Measurements from ENCODE around the gene GLIPR2. TPM values are rescaled to one million over a fixed set of nuclear protein-coding genes. Genes with fewer than 3 reads are reported as not detected.

Gene GLIPR2
- total RNA-seq, 4 donors from 2014 or later: 52.8 to 76.8 (median 59.8) TPM

- no peak for TF ChIP-seq EP300 (IDR thresholded peaks at IDR 0.05)
- no peak for TF ChIP-seq CTCF (IDR thresholded peaks at IDR 0.05)
- TF ChIP-seq POLR2AphosphoS5 (IDR thresholded peaks at IDR 0.05): no peak
- Histone ChIP-seq H3K9me3 (no peaks in the 10 kb centered on the region), H3K4me1 (peaks cover 7 to 19% (median 11%) of the 10 kb centered on the region in 3 donors), H3K4me3 (no peak overlapping the region), H3K36me3 (no peaks in the 10 kb centered on the region), H3K27ac (no peak overlapping the region), H3K27me3 (no peaks in the 10 kb centered on the region)
- ATAC-seq: no peak
These were observed 50.9 kb downstream of the GLIPR2 start for GRCh38 chr9:36187414-36187813.

- Histone ChIP-seq H3K9me3 (no peaks in the 10 kb centered on the region), H3K4me3 (no peak overlapping the region), H3K4me1 (peaks cover 14 to 27% (median 16%) of the 10 kb centered on the region in 3 donors), H3K36me3 (no peaks in the 10 kb centered on the region), H3K27me3 (no peaks in the 10 kb centered on the region), H3K27ac (no peak overlapping the region)
- WGBS, 2 donors (ENCODE audit: low coverage in 1 of 2): 82 to 94% methylated on average over 5 of the region's 5 CpGs
- TF ChIP-seq POLR2A (IDR thresholded peaks at IDR 0.05) (no peak), CTCF (IDR thresholded peaks at IDR 0.05) (no peak), POLR2AphosphoS5 (IDR thresholded peaks at IDR 0.05) (no peak), EP300 (IDR thresholded peaks at IDR 0.05) (no peak)
- no peak for ATAC-seq
These were observed 51.7 kb downstream of the GLIPR2 start for GRCh38 chr9:36188212-36188611.

- ATAC-seq: no peak
- TF ChIP-seq POLR2A (IDR thresholded peaks at IDR 0.05) (no peak), POLR2AphosphoS5 (IDR thresholded peaks at IDR 0.05) (no peak), EP300 (IDR thresholded peaks at IDR 0.05) (no peak), CTCF (IDR thresholded peaks at IDR 0.05) (no peak)
- 0 to 11% methylated on average over 9 of the region's 9 CpGs for WGBS, 2 donors (ENCODE audit: low coverage in 1 of 2)
- Histone ChIP-seq H3K4me3 (peak overlapping the region; percentile 81 to 83), H3K27me3 (no peaks in the 10 kb centered on the region), H3K36me3 (no peaks in the 10 kb centered on the region), H3K27ac (peak overlapping the region; percentile 86 to 95 (median 90)), H3K4me1 (peaks cover 19 to 44% (median 31%) of the 10 kb centered on the region in 3 donors), H3K9me3 (no peaks in the 10 kb centered on the region)
These were observed 53.4 kb downstream of the GLIPR2 start for GRCh38 chr9:36189976-36190375.

GRCh38 chr9:36190388-36191289 lies 54.1 kb downstream of the GLIPR2 start, which contains the start of gene CLTA:
Gene CLTA, plus strand, starts transcription at chr9:36190921. Its CDS starts 136 bp downstream, at chr9:36191057.
- no peak for TF ChIP-seq EP300 (IDR thresholded peaks at IDR 0.05)
- peak; percentile 85 to 89 for TF ChIP-seq POLR2A (IDR thresholded peaks at IDR 0.05)
- TF ChIP-seq POLR2AphosphoS5 (IDR thresholded peaks at IDR 0.05): peak; percentile 97
- TF ChIP-seq CTCF (IDR thresholded peaks at IDR 0.05): peak; percentile 47 to 71 (median 62)
- WGBS, 2 donors (ENCODE audit: low coverage in 1 of 2): 0 to 1% methylated on average over 4 to 19 of the region's 68 CpGs
- peaks cover 19 to 51% (median 31%) of the 10 kb centered on the region in 3 donors for H3K4me1 ChIP-seq
- H3K27me3 ChIP-seq: no peaks in the 10 kb centered on the region
- no peaks in the 10 kb centered on the region for H3K36me3 ChIP-seq
- H3K4me3 ChIP-seq: peak within 1 kb of the TSS; percentile 81 to 83
- peak; percentile 100 for ATAC-seq
- H3K27ac ChIP-seq: peak within 1 kb of the TSS; percentile 86 to 95 (median 90)
- H3K9me3 ChIP-seq: no peaks in the 10 kb centered on the region

- ATAC-seq: no peak
- H3K27ac ChIP-seq: peak overlapping the region; percentile 86 to 95 (median 90)
- no peaks in the 10 kb centered on the region for H3K36me3 ChIP-seq
- peak overlapping the region; percentile 81 to 83 for H3K4me3 ChIP-seq
- WGBS, 2 donors (ENCODE audit: low coverage in 1 of 2): 0% methylated on average over 4 to 5 of the region's 18 CpGs
- no peaks in the 10 kb centered on the region for H3K27me3 ChIP-seq
- no peak for TF ChIP-seq EP300 (IDR thresholded peaks at IDR 0.05)
- TF ChIP-seq CTCF (IDR thresholded peaks at IDR 0.05): no peak
- TF ChIP-seq POLR2AphosphoS5 (IDR thresholded peaks at IDR 0.05): no peak
- TF ChIP-seq POLR2A (IDR thresholded peaks at IDR 0.05): no peak
- H3K4me1 ChIP-seq: peaks cover 19 to 53% (median 31%) of the 10 kb centered on the region in 3 donors
- H3K9me3 ChIP-seq: no peaks in the 10 kb centered on the region
These were observed 54.7 kb downstream of the GLIPR2 start for GRCh38 chr9:36191290-36191645.
